Hindlimb muscle (tissue), 1 donor: ENCODE measurements around the gene BRAT1. TPM values are rescaled to one million over a fixed set of nuclear protein-coding genes. Genes with fewer than 3 reads are reported as not detected.
A peak's percentile ranks its signal among the peaks of the same experiment; 100 is the strongest.

Experiments used
- DNase-seq: peaks from one replicate; pipeline ENCODE4 v3.0.0-alpha.2; 2013
- polyA plus RNA-seq: library from polyadenylated mRNA; unstranded; fragments of 120-200 nt; gene quantifications from one replicate; pipeline ENCODE4 v1.2.1, GENCODE V29; 2013; ENCODE audit not compliant: insufficient read length

BRAT1 gene
- polyA plus RNA-seq, 1 donor: 25.9 TPM

DNA sequence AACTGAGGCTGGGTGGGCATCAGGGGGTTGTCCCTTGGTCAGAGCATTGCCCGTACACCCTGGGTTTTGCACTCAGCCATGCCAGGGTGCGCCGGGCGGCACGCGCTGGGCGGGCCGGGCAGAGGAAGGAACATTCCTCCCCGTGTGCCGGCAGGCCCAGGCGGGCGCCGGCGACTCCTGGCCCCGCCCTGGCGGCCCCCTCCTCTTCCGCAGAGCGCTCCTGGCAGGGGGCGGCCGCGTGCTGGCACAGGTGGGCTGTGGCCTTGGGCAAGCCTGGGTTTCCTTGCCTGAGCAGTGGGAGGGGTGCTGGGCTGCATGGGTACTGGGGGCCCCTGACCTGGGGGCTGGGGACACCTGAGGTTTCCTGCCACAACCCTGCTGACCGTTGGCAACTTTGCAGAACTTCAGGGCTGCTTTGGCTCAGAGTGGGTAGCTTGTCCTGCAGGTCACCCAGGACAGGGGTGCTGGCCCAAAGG, 31.8 kb downstream of the BRAT1 start:
- no peak for DNase-seq

- DNase-seq: no peak
Measured at GRCh38 chr7:2522780-2523433, 32.4 kb downstream of the BRAT1 start.

GRCh38 chr7:2521952-2522591, 33.3 kb downstream of the BRAT1 start:
- DNase-seq: no peak

DNA sequence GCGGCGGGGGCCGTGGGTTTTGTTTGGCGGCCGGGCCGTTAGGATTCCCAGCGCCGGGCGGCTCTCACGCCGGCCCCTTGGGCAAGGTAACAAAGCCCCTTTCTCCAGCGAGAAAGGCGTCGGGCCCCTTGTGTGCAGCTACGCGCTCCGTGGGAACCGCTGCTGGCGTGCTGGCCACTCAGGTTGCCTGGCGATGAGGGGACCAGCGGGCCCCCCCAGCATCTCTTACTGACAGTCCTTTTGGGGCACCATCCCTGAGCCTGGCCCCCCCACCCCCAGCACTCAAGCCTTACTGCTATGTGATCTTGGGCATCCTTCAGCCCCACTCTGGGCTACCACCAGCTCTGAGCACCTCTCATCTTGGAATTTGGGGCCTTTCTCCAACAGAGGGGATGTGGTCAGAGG, 34.0 kb downstream of the BRAT1 start:
- DNase-seq: no peak

DNA sequence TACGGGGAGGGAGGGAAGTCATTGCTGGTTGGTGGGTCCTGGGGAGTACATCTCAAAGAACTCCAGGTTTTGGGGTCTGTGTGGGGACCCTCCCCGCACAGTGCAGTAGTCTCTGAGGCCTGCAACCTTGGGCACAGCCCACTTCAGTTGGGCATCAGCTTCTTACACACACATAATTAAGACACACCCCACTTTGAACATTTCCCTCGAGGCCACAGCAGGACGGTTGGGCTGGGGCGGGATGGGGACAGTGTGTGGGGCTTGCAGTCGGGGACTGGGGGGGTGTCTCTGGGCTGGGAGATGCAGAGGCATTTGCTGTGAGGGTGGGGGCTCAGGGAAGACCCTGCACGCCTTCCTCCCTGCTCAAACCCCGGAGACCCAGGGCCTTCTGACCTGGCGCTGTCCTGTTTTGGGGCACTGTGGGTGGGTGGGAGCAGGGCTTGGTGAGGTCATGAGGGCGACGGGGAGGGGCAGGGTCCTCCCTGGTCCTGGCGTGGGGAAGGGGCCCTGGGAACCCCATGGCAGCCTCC, 34.5 kb downstream of the BRAT1 start:
- no peak for DNase-seq

DNA sequence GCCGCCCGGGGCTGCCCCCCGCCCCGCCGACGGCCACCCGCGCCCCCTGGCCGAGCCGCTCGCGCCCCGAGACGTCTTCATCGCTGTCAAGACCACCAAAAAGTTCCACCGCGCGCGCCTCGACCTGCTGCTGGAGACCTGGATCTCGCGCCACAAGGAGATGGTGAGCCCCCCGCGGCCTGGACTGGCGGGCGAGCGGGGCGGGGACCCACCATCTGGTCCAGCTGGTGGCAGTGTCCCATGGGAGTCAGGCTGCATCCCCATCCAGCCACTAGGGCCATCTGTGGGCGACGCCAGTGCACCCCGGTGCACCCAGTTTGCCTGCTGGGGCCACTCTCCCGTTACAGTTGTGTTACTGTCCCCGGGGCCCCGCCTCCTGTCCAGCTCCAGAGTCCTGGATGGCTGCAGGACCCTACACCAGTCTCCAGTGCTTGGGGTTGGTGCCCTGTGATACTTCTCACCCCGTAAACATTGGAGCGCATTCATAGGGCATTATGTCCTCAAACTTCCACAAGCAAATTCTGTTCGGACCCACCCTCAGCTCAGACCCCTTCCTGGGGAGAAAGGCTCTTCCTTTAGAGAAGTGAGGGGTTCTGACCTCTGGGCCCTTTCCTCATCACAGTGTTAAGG, 35.1 kb downstream of the BRAT1 start:
- DNase-seq: no peak

GRCh38 chr7:2519119-2519930, 36.0 kb downstream of the BRAT1 start, which contains the start of gene LFNG:
TSS of gene LFNG (plus strand) at chr7:2519774. CDS start at chr7:2519862, 88 bp downstream.
- DNase-seq: peak; percentile 94

GRCh38 chr7:2518737-2519118, 36.6 kb downstream of the BRAT1 start:
- no peak for DNase-seq

DNA sequence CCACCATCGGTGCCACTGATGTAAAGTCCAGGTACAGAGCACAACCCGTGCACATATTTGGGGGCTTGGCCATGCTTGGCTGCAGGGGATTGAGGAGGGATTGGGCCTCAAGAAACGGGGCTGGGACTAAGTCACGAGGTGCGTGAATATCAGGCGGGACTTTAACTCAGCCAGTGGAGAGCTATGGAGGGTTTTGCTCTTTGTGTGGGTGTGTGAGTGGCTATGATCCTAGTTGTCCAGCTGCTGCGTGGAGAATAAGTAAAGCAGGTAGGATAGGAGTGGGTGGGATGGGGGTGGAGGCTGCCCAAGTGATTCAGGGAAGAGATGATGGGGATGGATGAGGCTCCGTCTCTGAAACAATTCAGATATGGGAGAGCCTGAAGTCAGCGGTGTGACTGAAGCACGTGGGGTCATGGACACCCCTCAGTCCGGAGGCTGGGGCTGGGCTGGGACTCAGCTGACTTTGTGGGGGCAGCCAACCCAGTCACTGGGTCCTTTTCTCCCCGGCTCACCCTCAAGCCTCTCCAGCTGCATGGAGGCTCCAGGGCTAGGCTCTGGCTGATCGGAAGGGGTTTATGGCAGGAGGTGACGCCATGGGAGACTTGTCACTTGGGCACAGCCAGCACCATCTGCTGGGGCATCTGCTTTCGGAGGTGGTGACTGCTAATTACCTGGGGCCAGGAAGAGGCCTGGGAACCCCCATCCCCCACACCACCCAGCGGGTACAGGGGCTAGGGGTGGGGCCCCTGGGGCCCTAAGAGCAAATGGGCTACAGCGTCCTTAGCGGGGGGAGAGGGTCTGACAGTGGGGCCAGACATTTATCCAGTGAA, 37.4 kb downstream of the BRAT1 start:
- DNase-seq: no peak

DNA sequence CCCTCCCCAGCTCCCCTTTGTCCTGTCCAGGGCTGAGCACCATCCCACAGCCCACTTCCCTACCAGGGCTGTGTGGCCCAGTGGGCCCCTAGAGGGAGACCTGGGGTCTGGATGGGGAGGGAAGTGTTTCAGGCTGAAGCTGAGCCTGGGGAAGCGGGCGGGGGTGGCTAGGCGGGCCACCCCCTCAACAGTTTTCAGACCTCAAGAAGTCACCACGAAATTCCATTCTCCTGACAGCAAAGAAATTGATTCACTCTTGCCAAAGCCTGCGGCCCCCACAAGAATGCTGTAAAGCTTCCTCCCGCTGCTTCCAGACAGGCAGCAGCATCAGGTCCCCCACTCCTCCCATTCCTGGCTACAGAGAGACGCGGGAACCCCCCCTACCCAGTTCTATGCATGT, 38.3 kb downstream of the BRAT1 start:
- DNase-seq: no peak

DNA sequence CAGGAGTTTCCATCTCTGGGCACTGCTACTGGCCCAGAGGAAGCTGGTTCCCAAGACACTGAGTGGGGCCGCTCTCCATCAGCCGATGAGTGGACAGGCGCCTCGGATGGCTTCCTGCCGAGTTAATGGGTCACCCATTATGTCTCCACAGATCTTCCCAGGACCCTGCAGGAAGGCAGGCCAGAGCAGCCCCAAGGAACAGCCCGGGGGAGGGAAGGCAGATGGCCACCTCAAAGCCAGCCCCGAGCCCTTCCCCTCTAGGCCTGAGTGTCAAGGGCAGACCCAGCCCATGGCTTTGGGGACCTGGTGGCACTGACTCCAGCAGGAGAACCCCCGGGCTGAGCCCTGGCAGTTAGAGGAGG, 39.1 kb downstream of the BRAT1 start:
- DNase-seq: no peak

DNA sequence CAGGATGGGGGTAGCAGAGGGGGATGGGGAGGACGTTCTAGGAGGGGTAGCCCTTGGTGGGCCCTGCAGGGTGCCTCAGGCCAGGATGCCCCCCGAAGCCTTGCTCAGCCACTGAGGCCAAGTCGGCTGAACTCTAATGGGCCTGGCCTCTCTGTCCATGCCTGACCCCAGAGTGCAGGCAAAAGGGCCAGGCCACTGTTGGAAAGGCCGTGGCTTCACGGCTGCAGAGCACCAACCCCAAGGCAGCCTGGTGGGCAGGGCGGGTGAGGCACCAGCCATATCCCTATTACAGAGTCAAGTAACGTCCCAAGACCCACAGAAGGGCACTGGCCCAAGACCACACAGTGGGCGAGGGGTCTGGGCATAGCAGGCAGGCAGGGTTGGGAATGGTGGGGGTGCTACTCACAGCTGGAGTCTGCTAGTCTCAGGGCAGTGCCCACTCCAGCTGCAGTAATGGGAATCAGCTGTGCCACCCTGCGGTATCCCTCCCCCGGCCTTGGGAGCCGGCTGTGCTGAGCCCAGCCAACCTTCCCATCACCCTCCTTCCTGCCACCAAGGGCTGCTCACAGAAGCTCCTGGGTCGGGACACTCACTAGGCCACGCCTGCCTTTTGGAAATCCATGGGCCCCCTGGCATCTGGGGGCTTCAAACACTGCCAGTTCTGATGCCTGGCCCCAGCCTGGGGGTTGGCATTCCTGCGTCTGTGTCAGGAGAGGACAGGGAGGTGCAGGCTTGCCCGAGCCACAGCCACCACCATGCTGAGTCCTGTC, 39.7 kb downstream of the BRAT1 start:
- no peak for DNase-seq

- DNase-seq: no peak
Measured at GRCh38 chr7:2514473-2515423, 40.6 kb downstream of the BRAT1 start.

- no peak for DNase-seq
Measured at GRCh38 chr7:2513702-2514101, 41.6 kb downstream of the BRAT1 start.

- no peak for DNase-seq
Measured at GRCh38 chr7:2512713-2513112, 42.6 kb downstream of the BRAT1 start.

GRCh38 chr7:2512179-2512661, 43.1 kb downstream of the BRAT1 start:
- peak; percentile 65 for DNase-seq

DNA sequence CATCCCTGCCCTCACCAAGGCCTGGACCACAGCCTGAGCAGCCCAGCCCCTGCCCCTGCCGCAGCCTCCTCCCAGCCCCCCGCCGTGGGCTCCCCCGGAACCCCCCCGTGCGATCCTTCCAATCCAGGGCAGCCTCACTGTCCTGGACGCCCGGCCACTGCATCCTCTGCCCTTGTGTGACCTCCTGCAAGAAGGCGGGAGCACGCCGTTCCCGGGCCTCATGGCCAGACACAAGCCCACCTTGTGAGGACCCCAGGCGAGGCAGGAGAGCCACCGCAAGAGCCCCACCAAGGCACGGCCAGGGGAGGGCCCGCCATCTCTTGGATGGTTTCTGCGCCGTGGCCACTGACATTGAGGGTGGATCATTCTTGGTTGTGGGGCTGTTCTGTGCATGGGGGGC, 43.6 kb downstream of the BRAT1 start:
- no peak for DNase-seq

GRCh38 chr7:2510909-2511768, 44.2 kb downstream of the BRAT1 start:
- DNase-seq: no peak
